Stimulated activated CD8-positive, alpha-beta memory T cell treated with anti-CD3 and anti-CD28 coated beads, Interleukin-15, amount 100 ng/mL, for 1 hour (primary cell): ENCODE measurements around the gene TMEM52B.
"Not testable (repeated sequence)": the region's sequence is repeated elsewhere in the genome, so short reads cannot be mapped to it uniquely, and the experiment has no call there.

Experiments
- DNase-seq: peaks from one replicate; pipeline ENCODE4 v3.0.0-alpha.2; 2020; ENCODE audit warnings: low read depth

Gene TMEM52B

GRCh38 chr12:10171973-10172728 is 6.7 kb upstream of the TMEM52B start, which contains the start of gene OLR1:
OLR1 (minus strand) TSS chr12:10172132; CDS start chr12:10172077, 55 bp downstream.
- no peak for DNase-seq

DNA sequence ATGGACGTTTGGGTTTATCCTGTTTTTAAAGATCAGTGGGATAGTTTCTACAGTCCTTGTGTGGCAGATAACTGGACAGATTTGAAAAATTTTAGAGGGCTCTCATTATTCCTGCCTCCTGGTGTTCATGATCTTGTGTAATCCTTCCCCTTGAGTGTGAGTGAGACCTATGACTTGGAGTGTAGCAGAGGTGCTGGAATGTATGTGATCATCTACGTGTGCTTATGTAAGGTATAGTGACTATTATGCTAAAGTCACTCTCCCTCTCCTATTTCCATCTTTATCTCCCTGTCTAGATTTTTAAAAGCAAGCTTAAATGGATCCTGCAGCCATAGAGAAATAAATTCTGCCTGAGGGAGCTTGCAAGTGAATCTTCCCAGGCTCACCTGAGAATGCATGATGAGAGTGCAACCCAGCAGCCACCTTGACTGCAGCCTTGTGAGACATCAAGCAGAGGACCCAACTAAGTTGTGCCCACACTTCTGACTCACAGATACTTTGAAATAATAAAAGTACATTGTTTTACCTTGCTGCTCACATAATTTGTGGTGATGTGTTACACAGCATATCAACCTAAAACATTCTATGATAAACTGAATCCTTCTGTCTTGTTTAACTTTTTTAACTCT is 3.7 kb upstream of the TMEM52B start:
- no peak for DNase-seq

DNA sequence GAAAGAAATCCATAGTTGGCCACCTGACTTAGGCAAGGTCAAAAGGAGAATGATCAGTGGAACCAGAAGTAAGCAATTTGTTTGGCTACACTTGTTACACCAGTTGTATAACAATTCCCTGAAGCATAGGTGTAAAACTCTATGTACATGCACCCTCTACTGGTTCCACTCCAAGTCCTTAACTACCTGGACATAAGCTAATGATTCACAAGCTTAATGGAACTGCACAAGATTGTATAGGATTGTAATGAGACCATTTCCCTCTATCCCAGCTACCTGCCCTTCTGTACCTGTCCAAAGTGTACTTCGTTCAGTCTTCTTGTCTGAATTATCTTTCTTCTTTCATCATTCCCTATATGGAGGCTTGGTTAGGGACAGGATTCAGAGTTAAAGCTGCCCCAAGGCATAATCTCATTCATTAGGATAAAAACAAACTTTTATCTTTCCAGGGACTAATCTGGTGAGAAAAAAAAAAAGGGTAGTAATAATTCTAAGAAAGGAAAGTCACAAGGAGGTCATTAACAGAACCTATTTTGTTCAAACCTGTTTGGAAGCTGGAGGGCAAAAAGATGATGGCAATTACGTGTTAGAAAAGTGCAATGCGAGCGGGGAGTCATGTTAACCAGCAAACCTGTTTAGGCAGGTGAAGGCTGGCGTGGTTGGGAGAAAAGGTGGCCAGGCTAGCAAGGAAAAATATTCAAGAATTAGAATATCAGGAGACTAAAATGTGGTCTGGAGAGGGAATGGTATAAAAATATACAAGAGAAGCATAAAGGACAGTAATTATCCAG is 2.8 kb upstream of the TMEM52B start:
- no peak for DNase-seq

DNA sequence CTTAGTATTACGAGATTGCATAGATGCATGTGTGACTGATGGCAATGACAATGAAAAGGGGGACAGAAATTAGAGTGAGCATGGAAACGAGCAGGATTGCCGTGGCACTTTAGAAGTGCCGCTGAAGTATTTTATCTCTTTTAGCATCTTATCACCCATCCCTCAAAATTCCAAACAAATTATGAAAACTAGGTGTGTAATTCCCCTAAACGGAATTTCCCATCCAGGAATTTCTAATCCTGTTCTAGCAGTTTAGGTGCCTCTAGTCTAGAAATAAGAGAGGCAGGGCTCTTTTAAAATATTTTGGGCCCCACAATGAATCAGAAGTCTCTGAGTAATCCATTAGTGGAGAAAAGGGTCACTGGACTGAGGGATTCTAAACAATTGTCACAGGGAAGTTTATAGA is 947 bp downstream of the TMEM52B start:
- DNase-seq = no peak

GRCh38 chr12:10182354-10183049 is 3.7 kb downstream of the TMEM52B start:
- no peak for DNase-seq

- DNase-seq = no peak
Observed at GRCh38 chr12:10184261-10184843, 5.5 kb downstream of the TMEM52B start.

DNA sequence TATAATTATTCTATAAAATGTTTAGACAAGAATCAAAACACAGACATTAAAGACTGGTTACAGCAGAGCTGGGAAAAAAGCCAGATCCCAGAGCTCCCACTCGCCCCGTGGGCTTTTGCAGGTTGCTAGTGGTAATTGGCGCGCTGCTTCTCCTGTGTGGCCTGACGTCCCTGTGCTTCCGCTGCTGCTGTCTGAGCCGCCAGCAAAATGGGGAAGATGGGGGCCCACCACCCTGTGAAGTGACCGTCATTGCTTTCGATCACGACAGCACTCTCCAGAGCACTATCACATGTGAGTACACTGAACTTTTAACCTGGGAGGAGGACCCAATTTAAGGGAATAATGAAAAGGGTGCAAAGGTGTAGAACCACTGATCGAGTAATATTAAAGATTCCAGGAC is 7.5 kb downstream of the TMEM52B start:
- DNase-seq = no peak

GRCh38 chr12:10186958-10187357 is 8.1 kb downstream of the TMEM52B start:
- not testable (repeated sequence) for DNase-seq

DNA sequence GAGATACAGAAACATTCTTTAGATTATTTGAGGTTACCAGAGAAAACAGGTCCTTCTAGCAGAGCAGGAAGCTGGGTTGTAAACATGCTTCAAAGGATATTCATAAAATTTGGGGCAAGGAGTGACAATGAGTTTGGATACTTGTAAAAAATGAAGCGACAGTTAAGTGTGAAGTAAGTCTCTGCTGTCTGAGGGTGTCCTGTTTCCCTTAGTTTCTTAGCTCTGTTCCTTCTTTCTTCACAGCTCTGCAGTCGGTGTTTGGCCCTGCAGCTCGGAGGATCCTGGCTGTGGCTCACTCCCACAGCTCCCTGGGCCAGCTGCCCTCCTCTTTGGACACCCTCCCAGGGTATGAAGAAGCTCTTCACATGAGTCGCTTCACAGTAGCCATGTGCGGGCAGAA is 10.8 kb downstream of the TMEM52B start:
- no peak for DNase-seq

GRCh38 chr12:10190558-10191388 is 11.9 kb downstream of the TMEM52B start:
- DNase-seq = no peak

DNA sequence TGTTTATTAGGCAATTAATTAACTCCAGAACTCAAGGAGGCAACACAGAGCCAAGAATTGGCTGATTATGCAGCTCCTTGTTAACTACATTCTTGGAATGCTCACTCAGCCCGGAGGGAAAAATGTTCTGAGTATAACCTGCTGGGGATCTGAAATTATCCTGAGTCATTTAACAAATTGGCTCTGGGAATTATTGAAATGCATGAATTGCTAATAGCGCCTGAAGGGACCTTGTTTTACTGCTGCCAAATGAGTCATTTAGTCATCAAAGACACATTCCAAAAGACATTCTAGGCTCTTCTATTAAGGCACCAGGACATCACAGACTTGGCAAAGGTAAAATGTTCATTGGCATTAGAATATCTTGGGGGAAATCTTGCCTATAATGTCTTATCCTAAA is 13.0 kb downstream of the TMEM52B start:
- DNase-seq = no peak

DNA sequence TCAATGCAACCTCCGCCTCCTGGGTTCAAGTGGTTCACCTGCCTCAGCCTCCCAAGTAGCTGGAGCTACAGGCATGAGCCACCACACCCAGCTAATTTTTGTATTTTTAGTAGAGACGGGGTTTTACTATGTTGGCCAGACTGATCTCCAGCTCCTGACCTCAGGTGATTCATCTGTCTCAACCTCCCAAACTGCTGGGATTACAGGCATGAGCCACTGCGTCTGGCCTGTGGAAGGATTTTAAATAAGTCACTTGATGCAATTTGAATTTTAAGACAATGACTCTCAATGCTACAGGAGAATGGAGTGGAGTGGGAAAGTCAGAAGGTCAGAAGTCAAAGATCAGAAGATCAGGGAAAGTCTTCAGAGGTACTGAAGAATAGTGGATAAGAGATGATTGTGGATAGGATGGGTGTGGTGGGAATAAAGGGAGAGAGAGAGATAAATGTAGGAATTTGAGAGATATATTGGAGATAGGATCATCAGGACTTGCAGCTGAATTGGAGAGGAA is 15.4 kb downstream of the TMEM52B start:
- DNase-seq = no peak

DNA sequence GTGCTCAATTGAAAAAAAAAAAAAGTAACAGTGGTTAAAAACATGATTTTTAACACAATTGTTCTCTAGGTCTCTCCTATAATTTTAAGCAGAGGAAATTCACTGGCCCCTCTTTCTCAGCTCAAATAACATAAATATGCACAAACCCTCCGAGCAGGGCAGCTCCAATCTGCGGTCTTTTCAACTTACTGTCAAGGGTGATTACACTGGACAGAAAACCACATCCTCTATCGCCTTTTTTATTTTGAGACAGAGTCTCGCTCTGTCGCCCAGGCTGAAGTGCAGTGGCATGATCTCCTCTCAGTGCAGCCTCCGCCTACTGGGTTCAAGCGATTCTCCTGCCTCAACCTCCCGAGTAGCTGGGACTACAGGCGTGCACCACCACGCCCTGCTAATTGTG is 17.4 kb downstream of the TMEM52B start:
- DNase-seq = no peak

- DNase-seq = no peak
Observed at GRCh38 chr12:10197879-10198278, 19.0 kb downstream of the TMEM52B start.

DNA sequence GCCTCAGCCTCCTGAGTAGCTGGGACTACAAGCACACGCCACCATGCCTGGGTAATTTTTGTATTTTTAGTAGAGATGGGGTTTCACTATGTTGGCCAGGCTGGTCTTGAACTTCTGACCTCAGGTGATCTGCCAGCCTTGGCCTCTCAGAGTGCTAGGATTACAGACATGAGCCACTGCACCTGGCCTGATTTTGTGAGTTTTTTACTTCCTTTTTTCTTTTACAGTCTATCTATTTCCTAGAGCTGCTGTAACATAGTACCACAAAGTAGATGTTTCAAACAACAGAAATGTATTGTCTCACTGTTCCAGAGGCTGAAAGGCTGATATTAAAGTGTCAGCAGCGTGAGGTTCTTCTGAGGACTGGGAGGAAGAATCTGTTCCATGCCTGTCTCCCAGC is 25.7 kb downstream of the TMEM52B start:
- DNase-seq = not testable (repeated sequence)

DNA sequence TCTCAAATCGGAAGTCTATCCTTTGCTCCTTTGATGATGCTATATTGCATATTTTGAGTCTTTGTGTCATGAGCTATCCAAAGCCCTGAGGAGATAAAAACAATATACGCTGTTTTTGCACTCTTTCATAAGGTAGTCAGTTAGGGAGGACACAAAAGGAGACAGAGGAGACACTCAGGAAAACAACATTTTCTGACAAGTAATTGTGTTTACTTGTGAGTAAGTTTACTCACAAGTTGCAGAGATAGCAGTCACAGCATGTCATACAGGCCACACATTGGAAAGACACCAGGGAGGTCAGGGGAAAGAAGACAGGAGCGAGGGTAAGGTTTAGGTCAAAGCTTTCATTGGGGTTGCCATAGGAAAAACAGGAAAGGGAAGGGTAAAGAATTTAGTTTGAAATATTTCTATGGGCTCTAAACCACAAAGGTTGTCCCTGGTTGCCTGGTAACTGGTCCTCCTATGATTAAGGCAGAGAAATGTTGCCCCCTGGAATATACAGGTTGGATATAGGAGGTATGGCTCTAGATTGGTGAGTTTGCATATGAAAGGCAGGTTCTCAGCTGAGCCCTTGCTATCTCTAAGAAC is 26.5 kb downstream of the TMEM52B start:
- no peak for DNase-seq

DNA sequence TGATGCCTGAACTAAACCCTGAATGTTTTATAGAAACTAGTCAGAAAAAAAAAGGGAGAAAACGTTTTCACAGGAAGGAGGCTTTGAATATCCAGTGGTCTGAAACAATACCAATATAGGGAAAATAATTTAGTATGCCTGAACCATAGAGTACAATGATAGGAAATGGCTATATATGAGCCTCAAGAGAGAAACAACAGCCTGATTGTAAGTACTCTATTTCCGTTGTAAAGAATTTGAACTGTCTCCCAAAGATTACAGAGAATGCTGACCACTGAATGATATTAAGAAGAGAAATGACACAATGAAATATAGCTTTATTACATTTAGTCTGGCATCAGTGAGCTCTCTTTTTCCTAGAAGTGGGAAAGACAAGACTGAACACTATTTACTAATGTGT is 28.3 kb downstream of the TMEM52B start:
- no peak for DNase-seq

GRCh38 chr12:10210225-10210624 is 31.4 kb downstream of the TMEM52B start:
- DNase-seq = no peak

- DNase-seq = no peak
Observed at GRCh38 chr12:10211101-10211939, 32.5 kb downstream of the TMEM52B start.
